H9 (cell line): ENCODE data around the gene NUP210. TPM values are rescaled to one million over a fixed set of nuclear protein-coding genes. Genes with fewer than 3 reads are reported as not detected.

Experiments
- DNase-seq: peaks from one replicate; pipeline ENCODE4 v3.0.0-alpha.2; 2017
- H2AFZ ChIP-seq: one replicate; pipeline ENCODE4 v1.6.1; 2013; ENCODE audit warnings: mild to moderate bottlenecking, low read length, control low read depth, moderate library complexity
- H2AK5ac ChIP-seq: 2 replicates; pipeline ENCODE4 v1.6.1; 2013; ENCODE audit warnings: low read length, control low read depth, mixed read lengths; ENCODE audit not compliant: insufficient read length
- H2BK120ac ChIP-seq: one replicate; pipeline ENCODE4 v1.6.1; 2013; ENCODE audit warnings: low read depth, mild to moderate bottlenecking, low read length, control low read depth, inconsistent platforms; ENCODE audit not compliant: poor library complexity, severe bottlenecking
- H2BK12ac ChIP-seq: 2 replicates; pipeline ENCODE4 v1.6.1; 2013; ENCODE audit warnings: low read length, control low read depth, mixed read lengths, low read depth; ENCODE audit not compliant: insufficient read length
- H2BK15ac ChIP-seq: 2 replicates; pipeline ENCODE4 v1.6.1; 2013; ENCODE audit warnings: low read depth, low read length, control low read depth
- H2BK20ac ChIP-seq: one replicate; pipeline ENCODE4 v1.6.1; 2013; ENCODE audit warnings: low read depth, mild to moderate bottlenecking, low read length, control low read depth, inconsistent platforms; ENCODE audit not compliant: poor library complexity, severe bottlenecking
- H2BK5ac ChIP-seq: 2 replicates; pipeline ENCODE4 v1.6.1; 2013; ENCODE audit warnings: low read length, control low read depth, mixed read lengths; ENCODE audit not compliant: insufficient read length
- H3K14ac ChIP-seq: 2 replicates; pipeline ENCODE4 v1.6.1; 2013; ENCODE audit warnings: low read length, control low read depth; ENCODE audit not compliant: insufficient read depth
- H3K18ac ChIP-seq: 2 replicates; pipeline ENCODE4 v1.6.1; 2013; ENCODE audit warnings: low read depth, mild to moderate bottlenecking, mixed read lengths, low read length, control low read depth; ENCODE audit not compliant: insufficient read length
- H3K23ac ChIP-seq: 2 replicates; pipeline ENCODE4 v1.6.1; 2013; ENCODE audit warnings: low read length, control low read depth, mixed read lengths, low read depth; ENCODE audit not compliant: insufficient read length
- H3K23me2 ChIP-seq: 2 replicates; pipeline ENCODE4 v1.6.1; 2013; ENCODE audit warnings: low read depth, mild to moderate bottlenecking, mixed read lengths, low read length, control low read depth; ENCODE audit not compliant: insufficient read length, poor library complexity, severe bottlenecking
- H3K27ac ChIP-seq: 2 replicates; pipeline ENCODE4 v1.5.1; 2013; ENCODE audit warnings: low read length, control low read depth, mixed read lengths, low read depth; ENCODE audit not compliant: insufficient read length
- H3K27me3 ChIP-seq: 2 replicates; pipeline ENCODE4 v1.6.1; 2013; ENCODE audit warnings: low read length, control low read depth, inconsistent platforms; ENCODE audit not compliant: insufficient read depth
- H3K4ac ChIP-seq: 2 replicates; pipeline ENCODE4 v1.6.1; 2013; ENCODE audit warnings: low read depth, mild to moderate bottlenecking, control low read depth, inconsistent platforms, low read length, moderate library complexity
- H3K4me1 ChIP-seq: 2 replicates; pipeline ENCODE4 v1.6.1; 2013; ENCODE audit warnings: low read length, control low read depth, inconsistent platforms; ENCODE audit not compliant: insufficient read depth
- H3K4me2 ChIP-seq: 2 replicates; pipeline ENCODE4 v1.6.1; 2013; ENCODE audit warnings: low read length, control low read depth, mixed read lengths; ENCODE audit not compliant: insufficient read length, insufficient read depth
- H3K56ac ChIP-seq: 2 replicates; pipeline ENCODE4 v1.6.1; 2013; ENCODE audit warnings: low read depth, mild to moderate bottlenecking, mixed read lengths, low read length, control low read depth; ENCODE audit not compliant: insufficient read length
- H3K79me1 ChIP-seq: 2 replicates; pipeline ENCODE4 v1.6.1; 2013; ENCODE audit warnings: low read depth, mild to moderate bottlenecking, moderate library complexity, low read length, control low read depth, inconsistent platforms; ENCODE audit not compliant: insufficient read depth, poor library complexity, severe bottlenecking
- H3K79me2 ChIP-seq: 2 replicates; pipeline ENCODE4 v1.6.1; 2013; ENCODE audit warnings: low read length, control low read depth, inconsistent platforms; ENCODE audit not compliant: insufficient read depth
- H3K9ac ChIP-seq: 2 replicates; pipeline ENCODE4 v1.6.1; 2013; ENCODE audit warnings: low read length, control low read depth, mixed read lengths; ENCODE audit not compliant: insufficient read length; ENCODE audit errors: extremely low read depth
- H3K9me3 ChIP-seq: one replicate; pipeline ENCODE4 v1.6.1; 2013; ENCODE audit warnings: low read depth, low read length, inconsistent platforms; ENCODE audit not compliant: control insufficient read depth
- H3T11ph ChIP-seq: one replicate; pipeline ENCODE4 v1.6.1; 2013; ENCODE audit warnings: mild to moderate bottlenecking, low read length, control low read depth, inconsistent platforms
- H4K20me1 ChIP-seq: one replicate; pipeline ENCODE4 v1.6.1; 2013; ENCODE audit not compliant: control insufficient read depth, insufficient read length, insufficient read depth
- H4K5ac ChIP-seq: 2 replicates; pipeline ENCODE4 v1.6.1; 2013; ENCODE audit warnings: low read depth, mild to moderate bottlenecking, mixed read lengths, low read length, control low read depth; ENCODE audit not compliant: insufficient read length
- H4K8ac ChIP-seq: replicated peaks from 2 replicates; pipeline ENCODE4 v1.6.1; 2013; ENCODE audit warnings: low read length, control low read depth, mixed read lengths, low read depth; ENCODE audit not compliant: insufficient read length
- H4K91ac ChIP-seq: 2 replicates; pipeline ENCODE4 v1.6.1; 2013; ENCODE audit warnings: low read depth, mild to moderate bottlenecking, moderate library complexity, mixed read lengths, low read length, control low read depth; ENCODE audit not compliant: insufficient read length
- H3K27ac Mint-ChIP-seq, 3 experiments: 2 replicates in 2 of 3; 3 replicates in 1 of 3; pipeline ENCODE4 v1.8.0; 2020 to 2021; ENCODE audit warnings: mixed read lengths in 3 of 3, mild to moderate bottlenecking in 1 of 3, moderate library complexity in 1 of 3
- H3K27me3 Mint-ChIP-seq: 2 replicates; pipeline ENCODE4 v1.8.0; 2021; ENCODE audit warnings: low read depth, mild to moderate bottlenecking, moderate library complexity, mixed read lengths
- H3K36me3 Mint-ChIP-seq, 3 experiments: 2 replicates in 2 of 3; 3 replicates in 1 of 3; pipeline ENCODE4 v1.8.0; 2020 to 2021; ENCODE audit warnings: low read depth in 3 of 3, mixed read lengths in 3 of 3; ENCODE audit not compliant: insufficient read depth in 1 of 3
- H3K4me1 Mint-ChIP-seq, 2 experiments: 2 replicates each; pipeline ENCODE4 v1.8.0; 2020; ENCODE audit warnings: mixed read lengths in 2 of 2
- H3K4me3 Mint-ChIP-seq, 2 experiments: 2 replicates in 1 of 2; 3 replicates in 1 of 2; pipeline ENCODE4 v1.8.0; 2020 to 2021; ENCODE audit warnings: mild to moderate bottlenecking in 2 of 2, mixed read lengths in 2 of 2, moderate library complexity in 1 of 2
- H3K9me3 Mint-ChIP-seq, 2 experiments: 2 replicates in 1 of 2; 3 replicates in 1 of 2; pipeline ENCODE4 v1.8.0; 2020; ENCODE audit warnings: mild to moderate bottlenecking in 2 of 2, mixed read lengths in 2 of 2, moderate library complexity in 1 of 2
- CTCF ChIP-seq: fragments of 200-600 bp; sonication (generic); conservative IDR thresholded peaks from 3 replicates; pipeline ENCODE4 v1.8.0; 2021; ENCODE audit warnings: antibody characterized with exemption, mild to moderate bottlenecking
- WGBS: extraction: QIAGEN DNeasy Blood & Tissue Kit; methylation state at CpG from one replicate; pipeline ENCODE4 v1.1.7; 2013; ENCODE audit warnings: missing lambda C conversion rate, low lambda C conversion rate, mixed read lengths; ENCODE audit not compliant: insufficient read length; ENCODE audit errors: extremely low coverage; 5-methylcytosine and 5-hydroxymethylcytosine counted together
- total RNA-seq: library from RNA; stranded (reverse); gene quantifications from 2 replicates; pipeline ENCODE4 v1.2.1, GENCODE V29; 2021

The NUP210 gene
- total RNA-seq, 1 experiment from 2014 or later = 48.8 TPM

GRCh38 chr3:13358643-13359042 is 61.5 kb downstream of the NUP210 start:
- H3K14ac ChIP-seq = no peak overlapping the region
- H3K27ac ChIP-seq = no peak overlapping the region
- H2BK12ac ChIP-seq = no peak overlapping the region
- no peaks in the 10 kb centered on the region for H3K4me1 Mint-ChIP-seq
- no peak overlapping the region for H3K4me3 Mint-ChIP-seq
- no CpG with 5 or more reads among the region's 7 CpGs for WGBS
- no peaks in the 10 kb centered on the region for H4K20me1 ChIP-seq
- H3K36me3 Mint-ChIP-seq = peaks cover 35 to 89% (median 54%) of the 10 kb centered on the region in 3 experiments
- H2BK20ac ChIP-seq = no peak overlapping the region
- H3K27me3 ChIP-seq = no peaks in the 10 kb centered on the region
- no peak overlapping the region for H2BK5ac ChIP-seq
- H3T11ph ChIP-seq = no peak overlapping the region
- H3K56ac ChIP-seq = no peak overlapping the region
- H4K8ac ChIP-seq = no peak overlapping the region
- no peak overlapping the region for H3K23ac ChIP-seq
- H4K5ac ChIP-seq = no peak overlapping the region
- H2BK15ac ChIP-seq = no peak overlapping the region
- no peak overlapping the region for H3K18ac ChIP-seq
- DNase-seq = no peak
- no peak overlapping the region for H3K27ac Mint-ChIP-seq
- H3K9ac ChIP-seq = no peak overlapping the region
- no peak overlapping the region for H2BK120ac ChIP-seq
- no peak overlapping the region for H2AK5ac ChIP-seq
- no peak overlapping the region for H3K4ac ChIP-seq
- H3K79me2 ChIP-seq = no peaks in the 10 kb centered on the region
- H3K4me1 ChIP-seq = no peaks in the 10 kb centered on the region
- no peaks in the 10 kb centered on the region for H3K9me3 Mint-ChIP-seq
- H2AFZ ChIP-seq = no peak overlapping the region
- H3K27me3 Mint-ChIP-seq = no peaks in the 10 kb centered on the region
- no peak overlapping the region for H3K4me2 ChIP-seq
- no peaks in the 10 kb centered on the region for H3K79me1 ChIP-seq
- H3K23me2 ChIP-seq = no peaks in the 10 kb centered on the region
- TF ChIP-seq CTCF = no peak
- H4K91ac ChIP-seq = no peak overlapping the region
- no peaks in the 10 kb centered on the region for H3K9me3 ChIP-seq
